Measurements from ENCODE around the gene ADORA1.

Gene ADORA1

DNA sequence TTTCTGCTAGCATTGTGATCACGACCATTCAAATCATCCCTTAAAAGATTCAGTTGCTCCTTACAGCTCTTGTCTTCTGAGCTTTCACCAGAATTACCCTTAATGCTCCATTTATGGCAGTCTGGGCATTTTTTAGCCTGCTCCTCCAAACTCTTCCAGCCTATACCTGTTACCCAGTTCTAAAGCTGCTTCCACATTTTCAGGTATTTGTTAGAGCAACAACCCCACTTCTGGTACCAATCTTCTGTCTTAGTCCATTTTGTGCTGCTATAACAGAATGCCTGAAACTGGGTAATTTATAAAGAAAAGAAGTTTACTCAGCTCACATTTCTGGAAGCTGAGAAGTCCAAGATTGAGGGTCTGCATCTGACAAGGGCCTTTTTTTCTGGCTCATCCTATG lies 30.9 kb downstream of the ADORA1 start:
- DNase-seq (ENCODE audit: low spot score) = no peak

DNA sequence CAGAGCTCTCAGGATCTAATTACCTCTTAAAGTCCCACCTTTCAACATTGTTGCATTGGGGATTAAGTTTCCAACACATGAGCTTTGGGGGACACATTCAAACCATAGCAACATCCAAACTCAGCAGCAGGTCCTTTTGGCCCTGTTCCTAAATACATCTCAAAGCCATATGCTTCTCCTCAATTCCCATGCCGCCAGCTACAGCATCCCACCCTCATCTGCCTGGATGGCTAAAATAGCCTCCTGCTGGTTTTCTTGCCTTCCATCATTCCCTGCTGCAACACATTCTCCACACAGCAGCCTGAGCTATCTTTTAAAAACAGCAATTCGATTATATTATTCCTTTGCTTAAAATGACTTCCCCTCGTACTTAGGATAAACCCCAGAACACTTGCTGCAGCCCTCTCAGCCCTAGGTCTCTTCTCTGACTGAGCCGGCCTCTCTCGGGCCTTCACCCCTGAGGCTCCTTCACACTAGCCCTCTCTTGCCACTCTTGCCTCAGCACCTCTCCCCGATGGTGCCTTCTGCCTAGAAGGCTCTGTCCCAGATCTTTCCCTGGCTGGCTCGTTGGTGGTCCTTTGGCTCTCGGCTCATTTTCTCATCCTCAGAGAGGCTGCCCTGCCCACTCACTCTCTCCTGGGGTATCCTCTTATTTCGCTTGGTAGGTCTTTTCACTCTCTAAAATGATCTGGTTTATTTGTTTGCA lies 31.6 kb downstream of the ADORA1 start:
- no peak for DNase-seq (ENCODE audit: low spot score)

DNA sequence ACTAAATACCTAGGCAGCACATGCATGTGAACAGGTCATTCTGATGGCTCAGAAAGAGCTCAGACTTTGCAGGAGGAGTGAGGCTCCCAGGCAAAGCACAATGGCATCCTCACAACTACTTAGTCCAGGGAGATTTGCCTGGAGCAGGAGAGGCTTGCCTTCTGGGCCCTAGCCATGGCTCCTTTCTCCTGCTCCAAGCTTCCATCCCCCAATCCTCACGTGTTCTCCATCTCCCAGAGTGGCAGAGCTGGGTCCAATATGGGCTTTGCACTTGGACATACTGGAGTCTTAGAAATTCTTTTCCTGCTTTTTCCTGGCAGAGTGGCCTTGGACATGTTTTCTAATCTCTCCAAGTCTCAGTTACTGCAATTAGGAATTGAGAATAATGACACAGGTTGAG lies 32.3 kb downstream of the ADORA1 start:
- DNase-seq (ENCODE audit: low spot score) = no peak

DNA sequence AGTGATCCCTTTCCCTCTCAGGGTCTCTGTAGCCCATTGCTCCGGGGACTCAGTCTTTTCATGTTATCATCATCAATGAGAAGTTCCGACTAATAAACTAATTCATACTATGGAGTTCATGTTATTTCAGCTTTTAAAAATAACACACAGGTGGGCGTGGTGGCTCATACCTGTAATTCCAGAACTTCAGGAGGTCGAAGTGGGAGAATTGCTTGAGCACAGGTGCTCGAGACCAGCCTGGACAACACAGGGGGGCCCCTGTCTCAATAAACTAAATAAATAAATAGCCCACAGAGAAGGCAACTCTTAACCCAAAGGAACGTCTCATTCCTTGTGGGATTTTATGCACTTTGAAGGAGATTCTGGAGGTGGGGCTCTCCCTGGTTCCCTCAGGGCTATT lies 33.6 kb downstream of the ADORA1 start:
- DNase-seq (ENCODE audit: low spot score) = no peak

DNA sequence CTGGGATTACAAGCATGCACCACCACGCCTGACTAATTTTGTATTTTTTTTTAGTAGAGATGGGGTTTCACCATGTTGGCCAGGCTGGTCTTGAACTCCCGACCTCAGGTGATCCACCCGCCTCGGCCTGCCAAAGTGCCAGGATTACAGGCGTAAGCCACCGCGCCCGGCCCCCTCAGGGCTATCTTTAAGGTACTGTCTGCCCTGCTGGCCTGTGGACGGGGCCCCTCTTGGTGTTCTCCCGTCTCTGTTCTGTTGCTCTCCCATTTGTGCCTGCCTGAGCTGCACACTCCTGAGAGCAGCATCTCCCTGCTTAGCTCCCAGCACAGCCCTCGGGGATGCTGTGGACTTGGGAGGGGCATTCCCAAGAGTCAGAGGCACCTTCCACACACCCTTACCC lies 34.2 kb downstream of the ADORA1 start:
- DNase-seq (ENCODE audit: low spot score) = no peak

DNA sequence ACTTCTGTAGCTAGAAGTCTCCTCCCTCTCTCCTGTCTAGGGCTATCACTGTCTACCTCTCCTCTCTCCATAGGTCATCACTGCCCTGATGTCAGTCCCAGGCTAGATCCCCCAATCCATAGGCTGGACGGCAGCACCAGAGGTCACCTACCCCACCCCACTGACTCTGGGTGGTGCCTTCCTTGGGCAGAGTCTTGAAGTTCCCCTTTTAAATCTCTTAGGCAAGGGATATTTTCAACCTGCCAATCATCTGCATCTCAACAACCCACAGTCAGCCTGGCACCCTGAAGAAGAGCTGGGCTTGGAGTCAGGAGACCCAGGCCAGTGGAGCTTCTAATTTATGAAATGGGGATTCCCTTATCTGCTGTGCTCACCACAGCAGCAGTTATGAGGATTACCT lies 34.9 kb downstream of the ADORA1 start:
- no peak for DNase-seq (ENCODE audit: low spot score)

DNA sequence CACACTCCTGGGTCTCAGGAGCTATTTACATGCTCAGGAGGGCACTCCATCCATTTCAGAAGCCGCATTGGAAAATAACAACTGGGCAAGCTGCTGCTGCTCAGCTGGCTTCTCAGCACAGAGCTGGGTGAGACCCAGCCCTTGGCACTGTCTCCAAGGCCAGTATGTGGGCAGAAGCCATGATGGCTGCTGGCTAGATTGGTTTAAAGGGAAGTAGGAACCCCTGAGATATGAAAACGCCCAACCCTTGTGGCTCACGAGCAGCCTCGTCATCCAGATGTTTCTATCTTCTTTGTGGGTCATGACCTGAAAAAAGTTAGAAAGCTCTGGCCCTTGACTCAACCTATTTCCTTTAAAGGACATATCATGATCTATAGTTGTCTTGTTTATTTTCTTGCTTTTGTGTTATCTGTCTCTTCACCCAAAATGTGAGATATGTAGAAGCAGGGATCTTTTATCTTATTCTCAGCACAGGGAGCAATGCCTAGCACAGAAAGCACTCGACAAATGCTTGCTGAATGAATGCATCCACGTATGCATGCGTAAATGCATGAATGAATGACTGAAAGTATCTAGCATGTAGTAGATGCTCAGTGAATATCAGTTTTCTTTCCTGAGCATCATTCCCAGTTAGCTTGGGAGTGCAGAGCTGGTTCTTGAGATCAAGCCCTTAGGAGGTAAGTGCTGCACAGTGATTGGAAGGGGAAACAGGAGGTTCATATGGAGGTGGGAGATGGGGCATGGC lies 36.5 kb downstream of the ADORA1 start:
- no peak for DNase-seq (ENCODE audit: low spot score)

DNA sequence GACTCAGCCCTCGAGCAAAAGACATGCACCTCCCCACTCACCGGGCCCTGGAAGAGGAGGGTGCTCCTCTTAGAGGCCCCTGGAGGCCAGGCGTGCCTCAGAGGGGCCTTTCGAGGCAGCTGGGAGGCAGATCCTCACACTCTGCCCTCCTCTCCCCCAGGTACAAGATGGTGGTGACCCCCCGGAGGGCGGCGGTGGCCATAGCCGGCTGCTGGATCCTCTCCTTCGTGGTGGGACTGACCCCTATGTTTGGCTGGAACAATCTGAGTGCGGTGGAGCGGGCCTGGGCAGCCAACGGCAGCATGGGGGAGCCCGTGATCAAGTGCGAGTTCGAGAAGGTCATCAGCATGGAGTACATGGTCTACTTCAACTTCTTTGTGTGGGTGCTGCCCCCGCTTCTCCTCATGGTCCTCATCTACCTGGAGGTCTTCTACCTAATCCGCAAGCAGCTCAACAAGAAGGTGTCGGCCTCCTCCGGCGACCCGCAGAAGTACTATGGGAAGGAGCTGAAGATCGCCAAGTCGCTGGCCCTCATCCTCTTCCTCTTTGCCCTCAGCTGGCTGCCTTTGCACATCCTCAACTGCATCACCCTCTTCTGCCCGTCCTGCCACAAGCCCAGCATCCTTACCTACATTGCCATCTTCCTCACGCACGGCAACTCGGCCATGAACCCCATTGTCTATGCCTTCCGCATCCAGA lies 37.7 kb downstream of the ADORA1 start:
- DNase-seq (ENCODE audit: low spot score) = no peak

DNA sequence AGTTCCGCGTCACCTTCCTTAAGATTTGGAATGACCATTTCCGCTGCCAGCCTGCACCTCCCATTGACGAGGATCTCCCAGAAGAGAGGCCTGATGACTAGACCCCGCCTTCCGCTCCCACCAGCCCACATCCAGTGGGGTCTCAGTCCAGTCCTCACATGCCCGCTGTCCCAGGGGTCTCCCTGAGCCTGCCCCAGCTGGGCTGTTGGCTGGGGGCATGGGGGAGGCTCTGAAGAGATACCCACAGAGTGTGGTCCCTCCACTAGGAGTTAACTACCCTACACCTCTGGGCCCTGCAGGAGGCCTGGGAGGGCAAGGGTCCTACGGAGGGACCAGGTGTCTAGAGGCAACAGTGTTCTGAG lies 38.3 kb downstream of the ADORA1 start:
- no peak for DNase-seq (ENCODE audit: low spot score)

DNA sequence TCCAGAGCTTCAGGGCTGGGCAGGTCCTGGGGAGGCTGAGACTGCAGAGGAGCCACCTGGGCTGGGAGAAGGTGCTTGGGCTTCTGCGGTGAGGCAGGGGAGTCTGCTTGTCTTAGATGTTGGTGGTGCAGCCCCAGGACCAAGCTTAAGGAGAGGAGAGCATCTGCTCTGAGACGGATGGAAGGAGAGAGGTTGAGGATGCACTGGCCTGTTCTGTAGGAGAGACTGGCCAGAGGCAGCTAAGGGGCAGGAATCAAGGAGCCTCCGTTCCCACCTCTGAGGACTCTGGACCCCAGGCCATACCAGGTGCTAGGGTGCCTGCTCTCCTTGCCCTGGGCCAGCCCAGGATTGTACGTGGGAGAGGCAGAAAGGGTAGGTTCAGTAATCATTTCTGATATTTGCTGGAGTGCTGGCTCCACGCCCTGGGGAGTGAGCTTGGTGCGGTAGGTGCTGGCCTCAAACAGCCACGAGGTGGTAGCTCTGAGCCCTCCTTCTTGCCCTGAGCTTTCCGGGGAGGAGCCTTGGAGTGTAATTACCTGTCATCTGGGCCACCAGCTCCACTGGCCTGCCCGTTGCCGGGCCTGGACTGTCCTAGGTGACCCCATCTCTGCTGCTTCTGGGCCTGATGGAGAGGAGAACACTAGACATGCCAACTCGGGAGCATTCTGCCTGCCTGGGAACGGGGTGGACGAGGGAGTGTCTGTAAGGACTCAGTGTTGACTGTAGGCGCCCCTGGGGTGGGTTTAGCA lies 38.8 kb downstream of the ADORA1 start:
- no peak for DNase-seq (ENCODE audit: low spot score)

DNA sequence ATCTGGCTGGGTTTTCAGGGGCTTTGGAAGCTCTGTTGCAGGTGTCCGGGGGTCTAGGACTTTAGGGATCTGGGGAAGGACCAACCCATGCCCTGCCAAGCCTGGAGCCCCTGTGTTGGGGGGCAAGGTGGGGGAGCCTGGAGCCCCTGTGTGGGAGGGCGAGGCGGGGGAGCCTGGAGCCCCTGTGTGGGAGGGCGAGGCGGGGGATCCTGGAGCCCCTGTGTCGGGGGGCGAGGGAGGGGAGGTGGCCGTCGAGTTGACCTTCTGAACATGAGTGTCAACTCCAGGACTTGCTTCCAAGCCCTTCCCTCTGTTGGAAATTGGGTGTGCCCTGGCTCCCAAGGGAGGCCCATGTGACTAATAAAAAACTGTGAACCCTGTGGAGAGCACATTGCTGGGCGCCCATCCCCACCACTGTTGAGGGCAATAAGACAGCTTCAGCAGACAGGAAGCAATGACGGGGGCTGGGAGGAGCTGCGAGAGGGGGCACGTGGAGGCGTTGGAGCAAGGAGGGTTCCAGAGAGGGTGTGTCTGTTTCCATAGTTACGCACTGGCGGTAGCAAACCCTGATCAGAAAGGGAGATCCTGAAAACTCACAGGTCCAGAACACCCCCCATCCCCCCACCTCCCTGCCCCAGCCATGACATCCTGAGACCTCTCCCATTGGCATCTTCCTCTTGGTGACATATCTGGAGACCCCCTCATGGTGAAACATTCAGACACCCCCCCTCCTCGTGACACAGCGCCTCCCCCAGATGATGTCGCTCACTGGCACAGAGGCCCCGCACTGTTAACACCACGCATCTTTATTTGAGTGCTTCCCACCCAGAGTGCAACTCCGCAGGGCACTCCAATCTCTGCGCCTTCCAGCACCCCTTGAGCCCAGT lies 39.7 kb downstream of the ADORA1 start:
- DNase-seq (ENCODE audit: low spot score) = no peak

DNA sequence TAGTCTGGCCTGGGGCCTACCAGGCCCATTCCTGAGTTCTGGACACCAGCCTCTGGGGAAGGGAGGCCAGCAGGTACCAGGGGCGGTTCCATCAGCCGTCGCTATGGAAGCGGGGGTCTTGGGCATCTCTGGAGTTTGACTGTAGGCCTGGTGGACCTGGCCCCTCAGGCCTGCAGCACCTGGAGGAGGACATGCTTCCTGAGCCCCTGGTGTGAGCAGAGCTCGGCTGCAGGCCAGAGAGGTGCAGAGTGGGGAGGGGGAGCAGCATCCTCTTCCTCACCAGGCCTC lies 40.3 kb downstream of the ADORA1 start:
- DNase-seq (ENCODE audit: low spot score) = no peak

DNA sequence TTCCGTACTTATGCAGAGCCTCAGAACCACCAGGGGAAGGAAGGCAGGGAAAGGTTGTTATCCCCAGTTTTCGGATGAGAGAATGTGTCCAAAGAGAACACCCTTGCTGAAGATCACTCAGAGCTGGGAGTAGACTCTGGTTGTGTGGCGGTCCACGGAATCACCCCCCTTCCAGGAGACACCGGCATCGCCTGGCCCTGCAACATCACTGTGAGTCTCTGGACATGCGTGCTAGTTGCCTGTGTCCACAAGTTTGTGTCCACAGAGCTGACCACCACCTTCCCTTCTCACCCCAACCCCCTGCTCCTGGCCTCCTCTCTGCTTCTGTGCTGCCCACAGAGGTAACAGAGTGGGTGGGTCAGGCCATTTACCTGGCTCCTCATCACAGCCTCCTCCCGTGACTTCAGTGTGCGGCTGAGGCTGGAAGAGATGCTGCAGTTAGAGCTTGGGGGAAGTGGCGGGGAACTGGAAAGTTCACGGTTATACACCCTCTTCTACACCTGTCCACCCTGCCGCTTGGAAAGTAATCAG lies 40.8 kb downstream of the ADORA1 start:
- DNase-seq (ENCODE audit: low spot score) = no peak

DNA sequence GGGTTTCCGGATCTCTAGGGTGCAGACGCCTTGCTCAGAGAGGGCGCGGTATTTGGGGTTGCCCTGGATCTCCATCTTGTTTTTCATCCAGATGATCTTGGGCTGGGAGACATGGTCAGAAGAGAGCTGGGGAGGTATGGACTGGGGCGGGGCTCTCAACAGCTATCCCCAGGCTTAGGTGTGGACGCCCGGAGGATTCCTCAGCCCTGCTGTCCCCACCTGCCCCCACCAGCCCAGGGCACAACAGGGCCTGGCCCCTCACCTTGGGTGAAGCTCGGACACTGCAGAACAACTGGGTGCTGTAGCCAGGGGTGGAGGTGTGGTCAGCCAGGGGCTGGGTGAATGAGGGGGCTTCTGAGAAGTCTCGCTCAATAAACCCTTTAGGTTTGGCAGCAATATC lies 41.5 kb downstream of the ADORA1 start:
- DNase-seq (ENCODE audit: low spot score) = no peak

DNA sequence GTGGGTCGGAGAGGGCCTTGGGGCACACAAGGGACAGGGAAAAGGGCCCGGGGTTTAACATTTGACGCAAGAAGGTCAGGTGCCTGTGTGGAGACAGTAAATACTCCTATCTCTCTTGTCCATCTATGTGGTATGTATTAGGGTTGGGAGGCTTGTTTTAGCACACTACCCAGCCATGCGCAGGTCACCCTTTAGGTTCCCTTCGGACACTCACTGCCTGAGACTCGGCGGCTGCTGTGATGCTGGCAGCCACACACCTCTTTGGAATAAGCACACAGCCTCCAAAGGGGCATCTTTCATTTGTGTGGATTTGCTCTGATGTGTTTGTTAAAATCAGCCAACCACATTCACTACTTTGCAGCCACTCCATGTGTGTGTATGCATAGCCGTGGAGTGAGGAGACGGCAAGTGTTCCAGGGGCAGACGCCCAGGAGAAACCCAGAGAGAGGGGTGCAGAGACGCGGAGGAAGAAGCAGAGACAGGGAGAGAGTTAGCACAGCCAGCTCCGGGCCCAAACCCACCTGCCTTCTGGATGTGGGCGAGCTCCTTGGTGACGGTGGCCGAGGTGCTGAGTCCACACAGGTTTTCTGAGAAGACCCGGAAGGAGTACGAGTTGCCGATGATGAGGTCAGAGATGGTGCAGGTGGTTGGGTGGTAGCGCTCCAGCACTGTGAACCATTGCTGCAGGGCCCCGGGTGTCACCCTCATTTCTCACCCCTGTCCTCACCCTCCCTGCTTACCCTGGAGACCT lies 42.4 kb downstream of the ADORA1 start:
- no peak for DNase-seq (ENCODE audit: low spot score)

DNA sequence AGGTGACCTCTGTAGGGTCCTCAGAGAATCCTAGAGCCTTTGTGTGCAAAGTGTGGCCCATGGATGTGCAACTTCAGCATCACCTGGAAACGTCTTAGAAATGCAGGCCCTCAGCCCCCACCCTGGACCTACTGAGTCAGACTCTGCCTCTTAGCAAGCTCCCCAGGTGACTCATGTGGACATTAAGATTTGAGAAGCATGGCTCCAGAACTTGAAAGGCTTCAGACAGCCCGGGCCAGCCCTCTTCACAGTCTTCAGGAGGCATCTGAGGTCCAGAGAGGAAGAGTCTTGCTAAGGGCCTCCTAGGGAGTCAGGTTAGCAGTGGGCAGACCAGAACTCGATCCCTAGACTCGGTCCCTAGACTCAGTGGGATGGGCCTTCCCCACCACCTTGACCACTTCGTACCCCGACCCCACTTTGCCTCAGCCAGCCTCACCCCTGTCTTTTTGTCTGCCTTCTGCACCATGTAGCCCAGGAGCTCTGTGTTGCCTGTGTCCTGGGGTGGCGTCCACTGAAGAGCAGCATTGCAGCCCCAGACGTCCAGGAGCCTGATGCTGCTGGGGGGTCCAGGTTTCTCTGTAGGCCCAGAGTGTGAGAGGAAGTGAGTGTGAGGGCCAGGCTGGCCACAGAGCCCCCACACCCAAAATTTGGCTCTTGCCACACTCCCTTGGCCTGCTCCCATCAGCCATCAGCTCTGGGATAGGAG lies 43.3 kb downstream of the ADORA1 start:
- DNase-seq (ENCODE audit: low spot score) = no peak

DNA sequence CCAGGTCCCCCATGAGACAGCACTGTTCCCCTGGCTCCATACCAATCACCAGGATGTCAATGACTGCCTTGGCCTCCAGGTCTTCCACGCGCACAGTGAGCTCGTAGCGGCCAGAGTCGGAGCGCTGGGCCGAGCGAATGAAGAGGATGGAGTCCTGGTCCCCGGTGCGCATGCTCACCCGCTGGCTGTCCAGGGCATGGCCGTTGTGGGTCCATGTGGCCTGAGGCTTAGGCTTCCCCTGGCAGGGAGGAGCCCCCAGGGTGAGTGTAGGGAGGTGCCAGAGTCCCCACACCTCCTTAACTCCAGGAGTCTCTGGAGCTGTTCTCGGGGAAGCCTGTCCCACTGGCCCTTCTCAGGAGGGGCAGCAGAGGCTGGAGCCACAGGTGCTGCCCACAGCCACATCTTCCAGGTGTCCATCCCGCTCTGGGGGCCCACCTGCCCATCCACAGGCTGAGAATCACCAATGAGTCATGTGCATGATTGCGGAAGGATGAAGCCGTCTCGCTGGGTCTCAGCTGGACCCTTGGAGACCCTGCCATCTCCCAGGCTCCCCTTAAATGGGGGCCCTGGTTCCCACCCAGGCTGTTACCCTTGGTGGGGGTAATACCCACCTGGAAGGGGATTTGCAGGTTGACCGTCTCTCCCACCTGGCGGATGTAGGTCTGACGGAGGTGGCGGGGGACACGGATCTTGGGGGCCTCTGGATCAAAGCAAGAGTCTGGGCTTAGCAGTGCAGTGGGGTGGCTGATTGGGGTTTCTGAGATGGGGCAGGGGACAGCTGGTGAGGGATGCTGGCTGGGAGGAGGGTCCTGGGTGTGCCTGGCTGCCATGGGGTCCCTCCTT lies 44.0 kb downstream of the ADORA1 start:
- DNase-seq (ENCODE audit: low spot score) = no peak

DNA sequence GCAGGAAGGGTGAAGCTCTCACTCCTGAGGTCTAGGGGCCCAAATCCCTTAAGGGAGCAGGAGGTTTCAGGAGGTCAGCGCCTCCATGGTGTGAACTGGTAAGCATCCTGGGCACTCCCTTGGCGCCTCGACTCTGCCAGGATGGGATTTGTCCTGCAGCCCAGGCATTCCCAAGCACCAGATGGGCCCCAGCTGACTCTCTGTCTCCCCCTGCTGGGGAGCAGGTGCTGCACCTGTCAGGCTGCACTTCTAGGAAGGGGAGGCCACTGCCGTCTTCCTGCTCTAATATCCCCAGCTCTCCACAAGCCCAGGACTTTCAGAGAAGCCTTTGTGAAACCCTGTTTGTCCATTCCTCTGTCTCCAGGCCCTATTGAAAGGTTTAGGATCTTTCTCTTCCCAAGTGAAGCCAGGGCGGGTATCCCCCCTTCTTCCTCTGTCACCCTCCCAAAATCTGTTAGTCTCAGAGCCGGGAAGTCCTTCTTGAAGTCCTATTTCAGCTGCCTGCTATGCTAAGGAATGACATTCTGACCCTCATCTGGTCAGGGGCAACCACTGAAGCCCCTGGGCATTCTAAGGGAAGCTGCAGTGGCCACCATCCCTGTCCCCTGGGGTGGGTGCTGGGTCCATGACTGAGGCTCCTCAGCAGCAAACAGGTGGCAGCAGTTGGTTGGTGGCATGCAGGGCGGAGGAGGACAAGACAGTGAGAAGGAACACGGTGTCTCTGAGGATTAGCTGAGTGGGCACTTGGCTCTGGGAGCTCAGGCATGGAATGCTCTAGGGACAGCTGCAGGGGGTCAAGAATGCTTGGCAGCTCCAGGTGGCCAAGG lies 44.9 kb downstream of the ADORA1 start:
- DNase-seq (ENCODE audit: low spot score) = no peak

Data from CD4-positive, alpha-beta T cell treated with Interleukin-6 at 100 ng/mL for 8 hours (primary cell).